HG03460 (cell line): ENCODE measurements around the gene CDK9.

Experiments used
- ATAC-seq: cut with Tn5 transposase; IDR thresholded peaks from one replicate; pipeline ENCODE4 v1.9.1; 2021; ENCODE audit not compliant: unreplicated experiment

CDK9 gene

GRCh38 chr9:127801955-127802575 lies 16.2 kb downstream of the CDK9 start:
- ATAC-seq: no peak

DNA sequence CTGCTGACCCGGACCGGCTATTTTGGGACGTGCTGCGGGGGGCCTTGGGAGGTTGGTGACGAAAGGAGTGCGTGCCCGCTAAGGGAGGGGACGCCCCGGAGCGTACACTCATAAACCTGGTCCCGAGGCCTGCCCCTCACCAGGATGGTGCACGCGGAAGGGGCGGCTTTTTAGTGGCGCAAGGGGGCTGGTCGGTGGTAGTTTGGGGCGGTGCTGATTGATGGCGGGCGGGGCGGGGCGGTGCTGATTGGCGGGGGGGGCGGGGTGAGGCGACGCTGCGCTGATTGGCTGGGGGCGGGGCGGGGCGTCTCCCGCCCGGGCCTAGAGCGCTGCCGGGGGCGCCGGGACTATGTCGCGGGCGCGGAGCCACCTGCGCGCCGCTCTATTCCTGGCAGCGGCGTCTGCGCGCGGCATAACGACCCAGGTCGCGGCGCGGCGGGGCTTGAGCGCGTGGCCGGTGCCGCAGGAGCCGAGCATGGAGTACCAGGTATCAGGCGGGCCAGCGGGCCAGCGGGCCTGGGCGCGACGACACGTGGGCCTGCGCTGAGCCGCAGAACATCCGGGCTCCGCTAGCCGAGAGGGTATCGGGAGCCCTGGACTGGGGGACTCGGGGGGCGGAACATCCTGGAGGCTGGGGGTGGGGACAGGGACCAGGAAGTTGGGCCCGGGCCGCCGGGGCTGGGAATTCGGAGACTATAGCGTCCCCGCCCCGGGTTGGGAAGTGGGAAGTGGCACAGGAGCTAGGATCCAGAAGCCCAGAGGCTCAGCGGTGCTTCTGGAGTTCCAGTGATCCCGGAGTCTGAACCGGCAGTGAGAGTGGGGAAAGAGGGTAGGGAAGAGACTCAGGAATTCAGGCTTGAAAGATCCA lies 17.0 kb downstream of the CDK9 start, which contains the start of gene FPGS:
Gene FPGS (plus strand): TSS at position 307 of the 868 bp plus-strand sequence. CDS start 43 bp downstream, at position 350.
- peak; percentile 73 for ATAC-seq

GRCh38 chr9:127803507-127804352 lies 17.9 kb downstream of the CDK9 start:
- no peak for ATAC-seq

GRCh38 chr9:127805620-127806019 lies 19.8 kb downstream of the CDK9 start:
- no peak for ATAC-seq

- ATAC-seq: no peak
These were observed 21.0 kb downstream of the CDK9 start for GRCh38 chr9:127806871-127807270.

DNA sequence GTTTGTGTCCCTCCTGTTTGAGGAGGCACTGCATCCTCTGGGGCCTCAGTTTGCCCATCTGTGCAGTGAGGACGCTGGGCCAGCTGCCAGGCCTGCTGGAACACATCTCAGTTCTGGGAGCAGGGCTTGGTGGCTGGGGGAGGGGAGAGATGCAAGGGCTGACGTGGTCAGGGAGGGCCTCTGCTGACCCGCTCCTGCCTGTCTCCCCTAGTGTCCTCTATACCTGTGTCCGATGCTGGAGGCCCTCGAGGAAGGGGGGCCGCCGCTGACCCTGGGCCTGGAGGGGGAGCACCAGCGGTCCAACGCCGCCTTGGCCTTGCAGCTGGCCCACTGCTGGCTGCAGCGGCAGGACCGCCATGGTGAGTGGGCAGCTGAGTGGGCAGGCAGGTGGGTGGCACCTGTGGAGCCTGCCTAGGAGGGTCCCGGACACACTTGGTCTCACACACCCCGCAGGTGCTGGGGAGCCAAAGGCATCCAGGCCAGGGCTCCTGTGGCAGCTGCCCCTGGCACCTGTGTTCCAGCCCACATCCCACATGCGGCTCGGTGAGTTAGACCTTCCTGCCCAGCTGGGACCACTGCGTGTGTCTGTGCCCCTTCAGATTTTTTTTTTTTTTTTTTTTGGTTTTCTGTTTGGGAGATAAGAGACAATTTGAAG lies 22.6 kb downstream of the CDK9 start:
- ATAC-seq: no peak

DNA sequence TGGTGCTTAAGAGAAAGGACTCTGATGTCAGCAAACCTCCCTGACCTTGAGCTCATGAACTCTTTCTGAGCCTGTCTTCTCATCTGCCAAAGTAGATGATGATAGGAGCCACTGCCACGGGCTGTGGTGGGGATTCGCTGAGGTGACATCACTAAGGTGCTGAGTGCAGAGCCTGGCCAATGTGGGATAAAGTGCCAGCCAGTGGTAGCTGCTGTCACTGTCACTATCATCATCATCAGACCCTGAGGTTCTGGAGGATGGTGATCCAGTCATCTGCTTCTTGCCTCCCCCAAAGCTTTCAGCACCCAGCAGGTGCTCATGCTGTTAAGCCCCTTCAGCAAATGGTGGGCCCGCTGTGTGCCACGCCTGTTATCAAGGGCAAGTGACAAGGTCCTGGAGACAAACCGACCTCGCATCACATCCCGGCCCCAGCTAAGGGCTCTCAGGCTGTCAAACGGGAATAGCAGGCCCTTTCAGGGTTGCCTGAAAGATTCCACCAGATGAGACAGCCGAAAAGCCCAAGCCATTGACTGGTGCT lies 23.2 kb downstream of the CDK9 start:
- ATAC-seq: no peak

GRCh38 chr9:127809540-127810377 lies 23.9 kb downstream of the CDK9 start:
- ATAC-seq: no peak

DNA sequence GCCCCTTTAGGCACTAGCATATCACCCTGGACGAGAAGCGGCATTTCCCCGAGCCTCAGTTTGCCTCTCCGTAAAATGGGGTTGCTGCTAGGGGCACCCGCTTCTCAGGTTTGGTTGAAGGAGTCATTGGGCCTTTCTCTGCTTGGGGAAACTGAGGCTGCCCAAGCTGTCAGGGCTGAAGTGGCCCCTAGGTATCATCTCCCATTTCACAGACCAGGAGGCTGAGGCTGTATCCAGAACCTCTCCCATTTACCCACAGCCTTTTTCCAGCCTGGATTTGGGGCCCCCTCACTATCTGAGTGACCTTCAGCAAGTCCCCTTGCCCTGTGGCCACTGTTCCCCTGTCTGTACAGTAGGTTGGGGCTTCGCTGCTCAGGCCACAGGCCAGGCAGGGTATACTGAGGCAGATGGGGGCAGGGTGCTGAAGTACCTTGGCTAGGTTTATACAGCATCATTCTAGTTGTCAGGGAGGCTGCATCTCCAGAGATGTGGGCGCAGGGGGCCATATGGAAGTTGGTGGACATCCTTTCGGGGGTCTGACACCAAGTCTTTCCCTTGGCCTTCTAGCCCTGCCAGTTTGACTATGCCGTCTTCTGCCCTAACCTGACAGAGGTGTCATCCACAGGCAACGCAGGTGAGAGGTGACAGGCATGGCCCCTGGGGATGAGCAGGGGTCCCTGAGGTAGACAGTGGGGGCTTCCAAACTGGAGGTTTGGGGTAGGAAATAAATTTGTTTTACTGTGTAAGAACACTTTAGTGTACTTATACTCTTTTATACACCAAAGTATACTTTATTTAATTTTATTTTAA lies 24.7 kb downstream of the CDK9 start:
- no peak for ATAC-seq

GRCh38 chr9:127812011-127812410 lies 26.2 kb downstream of the CDK9 start:
- ATAC-seq: no peak

GRCh38 chr9:127812936-127813675 lies 27.3 kb downstream of the CDK9 start:
- ATAC-seq: no peak

DNA sequence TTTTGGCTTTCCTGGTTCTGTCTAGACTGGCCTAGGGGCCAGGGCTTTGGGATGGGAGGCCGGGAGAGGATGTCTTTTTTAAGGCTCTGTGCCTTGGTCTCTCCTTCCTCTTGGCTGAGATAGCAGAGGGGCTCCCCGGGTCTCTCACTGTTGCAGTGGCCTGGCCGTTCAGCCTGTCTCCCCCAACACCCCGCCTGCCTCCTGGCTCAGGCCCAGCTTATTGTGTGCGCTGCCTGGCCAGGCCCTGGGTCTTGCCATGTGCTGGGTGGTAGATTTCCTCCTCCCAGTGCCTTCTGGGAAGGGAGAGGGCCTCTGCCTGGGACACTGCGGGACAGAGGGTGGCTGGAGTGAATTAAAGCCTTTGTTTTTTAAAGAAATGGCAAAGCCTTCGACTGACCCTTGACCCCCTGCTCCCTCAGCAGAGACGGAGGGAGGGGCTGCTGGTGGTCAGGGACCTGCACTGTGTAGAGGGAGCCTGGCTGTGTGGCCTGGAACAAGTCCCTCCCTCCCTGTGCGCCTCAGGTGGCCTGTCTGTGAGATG lies 27.9 kb downstream of the CDK9 start:
- ATAC-seq: no peak

DNA sequence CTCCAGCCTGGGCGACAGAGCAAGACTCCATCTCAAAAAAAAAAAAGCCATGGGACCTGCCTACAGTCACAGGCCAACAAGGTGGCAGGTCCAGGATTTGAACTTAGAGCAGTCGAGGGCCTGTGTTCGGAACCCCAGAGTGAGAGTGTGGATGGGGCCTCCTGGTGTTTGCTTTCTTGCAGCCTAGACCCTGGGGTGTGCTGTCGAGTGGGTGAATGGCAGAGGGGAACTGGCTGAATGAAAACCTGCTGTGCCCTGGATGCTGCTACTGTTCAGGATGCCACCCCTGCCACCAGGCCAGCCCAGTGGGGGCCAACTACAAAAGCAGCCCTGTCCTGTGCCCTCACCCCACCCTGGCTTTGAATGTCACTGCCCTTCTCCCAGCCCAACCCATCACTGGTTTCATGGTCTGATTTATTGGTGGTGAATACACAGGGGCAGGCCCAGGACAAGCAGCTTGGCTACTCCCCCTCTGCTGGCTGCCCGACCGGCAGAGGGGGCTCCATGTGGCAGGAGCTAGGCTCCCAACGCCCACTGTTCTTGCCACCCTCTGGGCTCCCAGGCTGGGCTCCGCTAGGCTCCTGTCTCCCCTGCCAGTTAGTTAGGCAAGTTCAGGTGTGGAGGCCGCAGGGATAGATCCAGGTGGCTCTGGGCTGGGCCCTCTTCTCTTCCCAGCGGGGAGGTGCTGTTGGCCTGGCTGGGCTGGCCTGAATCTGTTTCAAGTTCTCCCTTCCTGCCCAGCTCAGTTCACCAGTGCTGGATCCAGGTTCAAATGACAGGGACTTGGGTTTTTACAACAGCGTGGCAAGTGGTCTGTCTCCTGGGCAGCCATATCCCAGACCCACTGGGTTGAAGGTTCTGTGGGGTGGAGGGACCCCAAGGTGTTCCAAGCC lies 29.0 kb downstream of the CDK9 start:
- ATAC-seq: no peak

DNA sequence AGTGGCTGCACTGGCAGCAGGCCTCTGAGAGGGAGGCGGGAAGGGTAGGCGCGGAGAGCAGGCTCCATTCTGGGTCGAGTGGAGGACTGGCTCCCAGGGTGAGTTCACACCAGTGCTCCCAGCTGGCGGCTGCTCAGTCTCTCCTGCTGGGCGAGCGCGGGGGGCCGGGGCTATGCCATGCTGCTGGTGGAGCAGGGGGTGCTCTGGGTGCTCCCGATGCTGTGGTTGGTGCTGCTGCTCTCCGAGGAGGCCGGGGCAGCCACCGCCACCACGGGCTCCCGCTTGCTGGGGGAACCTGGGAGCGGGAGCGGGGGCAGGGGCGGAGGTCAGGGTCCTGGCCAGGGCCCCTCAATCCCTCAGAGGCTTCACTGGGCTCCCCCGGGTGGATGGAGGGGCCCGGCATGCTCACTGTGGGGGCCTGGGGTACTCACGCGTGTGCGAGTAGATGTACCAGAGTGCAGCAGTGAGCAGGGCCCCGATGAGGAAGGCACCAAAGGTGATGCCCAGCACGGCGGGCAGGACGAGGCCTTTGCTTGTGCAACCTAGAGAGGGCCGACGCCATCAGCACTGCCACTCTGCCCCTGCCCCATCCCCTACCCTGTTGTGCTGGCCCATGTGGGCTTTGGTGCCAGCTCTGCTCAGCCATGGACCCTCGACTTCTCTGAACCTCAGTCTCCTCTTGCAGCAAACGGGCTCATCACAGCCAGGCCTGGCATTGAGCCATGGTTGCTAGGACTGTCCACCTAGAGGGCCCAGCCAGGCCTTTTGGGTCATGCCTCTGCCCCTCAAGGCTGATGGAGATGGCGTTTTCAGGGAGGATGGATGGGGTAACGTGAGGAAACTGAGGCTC lies 29.9 kb downstream of the CDK9 start:
- ATAC-seq: no peak

DNA sequence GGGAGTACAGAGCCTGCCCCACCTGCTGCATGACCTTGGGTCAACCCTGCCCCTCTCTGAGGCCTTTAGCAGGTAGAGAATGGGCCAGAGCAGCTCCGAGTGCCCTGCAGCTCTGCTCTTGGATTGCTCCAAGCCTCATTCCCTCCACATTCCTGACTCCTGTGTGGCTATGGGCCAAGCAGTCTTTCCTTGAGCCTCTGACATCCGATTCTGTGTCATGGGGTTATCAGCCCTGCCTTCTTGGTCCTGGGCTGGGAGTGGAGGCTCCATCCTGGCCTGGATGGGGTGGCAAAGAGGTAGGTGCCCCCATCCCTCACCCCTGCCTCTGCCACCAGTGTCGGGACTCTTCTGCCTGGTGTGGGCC lies 30.5 kb downstream of the CDK9 start:
- ATAC-seq: no peak

GRCh38 chr9:127816728-127817127 lies 30.9 kb downstream of the CDK9 start:
- no peak for ATAC-seq
